ENCODE data around the gene SCYGR2.
"Not testable (repeated sequence)": the region's sequence is repeated elsewhere in the genome, so short reads cannot be mapped to it uniquely, and the experiment has no call there.

SCYGR2 gene

GRCh38 chr2:227598835-227599503 lies at the start of gene SCYGR2:
TSS of gene SCYGR2 (plus strand) at chr2:227598893. CDS start at chr2:227598893, 0 bp downstream.
- DNase-seq, result not testable (repeated sequence)

- DNase-seq, result no peak
Measured at GRCh38 chr2:227551836-227552235, 46.9 kb upstream of the SCYGR2 start.

GRCh38 chr2:227562581-227562980 lies 36.1 kb upstream of the SCYGR2 start:
- DNase-seq, result no peak

- DNase-seq, result no peak
Measured at GRCh38 chr2:227565080-227565479, 33.6 kb upstream of the SCYGR2 start.

- DNase-seq, result no peak
Measured at GRCh38 chr2:227566012-227566411, 32.7 kb upstream of the SCYGR2 start.

- DNase-seq, result no peak
Measured at GRCh38 chr2:227568852-227569169, 29.9 kb upstream of the SCYGR2 start.

- DNase-seq, result no peak
Measured at GRCh38 chr2:227570615-227571014, 28.1 kb upstream of the SCYGR2 start.

- no peak for DNase-seq
Measured at GRCh38 chr2:227576110-227576509, 22.6 kb upstream of the SCYGR2 start.

- no peak for DNase-seq
Measured at GRCh38 chr2:227576812-227577211, 21.9 kb upstream of the SCYGR2 start.

- DNase-seq, result no peak
Measured at GRCh38 chr2:227577555-227577954, 21.1 kb upstream of the SCYGR2 start.

GRCh38 chr2:227578642-227579041 lies 20.1 kb upstream of the SCYGR2 start:
- no peak for DNase-seq

- no peak for DNase-seq
Measured at GRCh38 chr2:227579791-227580190, 18.9 kb upstream of the SCYGR2 start.

GRCh38 chr2:227582369-227582768 lies 16.3 kb upstream of the SCYGR2 start:
- no peak for DNase-seq

GRCh38 chr2:227592694-227593387 lies 5.9 kb upstream of the SCYGR2 start:
- DNase-seq, result no peak

GRCh38 chr2:227595797-227596196 lies 2.9 kb upstream of the SCYGR2 start:
- no peak for DNase-seq

GRCh38 chr2:227597036-227597435 lies 1.7 kb upstream of the SCYGR2 start:
- no peak for DNase-seq

- no peak for DNase-seq
Measured at GRCh38 chr2:227597998-227598397, 695 bp upstream of the SCYGR2 start.

GRCh38 chr2:227602358-227602757 lies 3.7 kb downstream of the SCYGR2 start:
- DNase-seq, result no peak

- DNase-seq, result no peak
Measured at GRCh38 chr2:227606476-227606875, 7.8 kb downstream of the SCYGR2 start.

- DNase-seq, result no peak
Measured at GRCh38 chr2:227607941-227608340, 9.2 kb downstream of the SCYGR2 start.

- no peak for DNase-seq
Measured at GRCh38 chr2:227608561-227609338, 10.1 kb downstream of the SCYGR2 start.

GRCh38 chr2:227610123-227610522 lies 11.4 kb downstream of the SCYGR2 start:
- no peak for DNase-seq

GRCh38 chr2:227612546-227613271 lies 14.0 kb downstream of the SCYGR2 start:
- DNase-seq, result no peak

Measured in activated gamma-delta T cell treated with Interleukin-2 at 50 U/mL for 16 hours (primary cell).